Activated CD8-positive, alpha-beta memory T cell treated with anti-CD3 and anti-CD28 coated beads for 1 hour (primary cell): ENCODE results near the gene ECHS1.
"Not testable (repeated sequence)": the region's sequence is repeated elsewhere in the genome, so short reads cannot be mapped to it uniquely, and the experiment has no call there.

Experiments
- DNase-seq, 2 donors: peaks; one replicate each; pipeline ENCODE4 v3.0.0-alpha.2; 2020; ENCODE audit warnings: low read depth in 1 of 2; ENCODE audit errors: extremely low read depth in 1 of 2

ECHS1 gene

GRCh38 chr10:133400624-133401424 is 27.7 kb upstream of the ECHS1 start:
- DNase-seq, result no peak

DNA sequence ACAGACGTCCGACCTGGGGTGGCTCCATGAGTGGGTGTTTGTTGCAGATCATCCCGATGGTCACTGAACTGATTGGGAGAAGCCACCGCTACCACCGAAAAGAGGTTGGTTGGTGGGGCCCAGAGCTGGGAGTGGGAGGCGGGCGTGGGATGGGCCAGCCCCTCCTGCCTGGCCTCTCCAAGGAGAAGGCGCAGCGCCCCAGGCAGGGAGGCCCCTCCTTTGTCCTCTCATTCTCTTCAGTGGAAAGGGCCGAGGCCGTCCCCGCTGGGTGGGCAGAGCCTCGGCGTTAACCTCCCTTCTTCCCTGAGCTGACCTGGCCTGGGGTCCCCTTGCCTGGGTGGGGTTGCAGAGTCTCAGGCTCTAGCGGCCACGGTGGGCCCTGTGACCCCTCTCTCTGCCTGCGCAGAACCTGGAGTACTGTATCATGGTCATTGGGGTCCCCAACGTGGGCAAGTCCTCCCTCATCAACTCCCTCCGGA is 26.0 kb upstream of the ECHS1 start:
- DNase-seq, result no peak

DNA sequence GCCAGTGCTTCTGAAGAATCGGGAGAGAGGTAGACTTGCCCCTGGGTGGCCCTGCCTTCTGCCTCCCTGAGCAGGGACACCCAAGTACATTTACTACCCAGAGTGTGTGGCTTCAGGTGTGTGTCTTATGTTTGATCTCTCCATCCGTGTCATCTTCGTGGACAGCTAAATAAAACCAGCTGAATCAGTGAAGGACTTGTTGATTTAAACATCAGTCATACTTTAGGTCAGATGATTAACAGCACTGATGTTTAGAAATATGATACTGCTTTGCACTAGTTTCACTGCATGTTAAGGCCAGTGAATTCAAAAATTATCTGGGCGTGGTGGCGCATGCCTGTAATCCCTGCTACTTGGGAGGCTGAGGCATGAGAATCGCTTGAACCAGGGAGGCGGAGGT is 24.8 kb upstream of the ECHS1 start:
- no peak for DNase-seq

- DNase-seq, result no peak
Measured at GRCh38 chr10:133396035-133396624, 23.0 kb upstream of the ECHS1 start.

DNA sequence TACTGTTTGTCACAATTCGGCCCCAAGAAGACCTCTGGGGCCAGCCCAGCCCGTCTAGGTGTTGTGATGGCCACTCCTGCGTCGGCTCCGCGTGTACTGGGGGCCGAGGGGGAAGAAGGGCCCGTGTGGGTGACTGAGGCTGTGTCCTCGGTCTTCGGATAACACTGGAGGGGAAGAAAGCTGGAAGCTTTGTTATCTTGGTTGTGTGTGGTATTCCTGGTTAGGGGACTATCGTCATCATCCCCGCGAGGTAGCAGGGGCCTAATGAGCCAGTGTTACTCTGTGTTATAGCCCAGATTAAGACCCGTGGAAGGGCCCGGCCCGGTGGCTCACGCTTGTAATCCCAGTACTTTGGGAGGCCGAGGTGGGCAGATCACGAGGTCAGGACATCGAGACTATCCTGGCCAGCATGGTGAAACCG is 21.7 kb upstream of the ECHS1 start:
- DNase-seq, result no peak

DNA sequence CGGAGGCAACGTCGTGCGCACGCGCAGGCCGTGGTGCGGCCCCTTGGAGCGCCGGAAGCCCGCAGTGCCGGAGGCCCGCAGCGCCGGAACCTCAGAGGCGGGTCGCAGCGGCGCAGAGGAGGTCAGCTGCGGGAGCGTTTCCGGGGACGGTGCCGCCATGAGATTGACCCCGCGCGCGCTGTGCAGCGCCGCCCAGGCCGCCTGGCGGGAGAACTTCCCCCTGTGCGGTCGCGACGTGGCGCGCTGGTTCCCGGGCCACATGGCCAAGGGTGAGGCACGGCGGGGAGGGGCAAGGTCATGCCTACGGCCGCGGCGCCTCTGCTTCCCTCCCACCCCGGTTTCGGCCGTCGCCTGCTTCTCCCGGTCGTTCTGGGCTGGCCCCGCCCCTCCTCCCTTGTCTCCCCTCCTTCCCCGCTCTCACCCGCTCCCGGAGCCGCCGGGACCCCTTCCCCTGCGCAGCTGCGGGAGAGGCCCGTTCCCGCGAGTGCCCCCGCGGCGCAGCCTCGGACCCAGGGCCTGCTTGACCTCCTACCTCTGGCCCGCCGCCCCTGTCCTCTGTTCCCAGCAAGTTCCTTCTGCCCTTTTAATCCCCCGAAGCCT is 21.0 kb upstream of the ECHS1 start, which contains the start of gene MTG1:
Gene MTG1 (plus strand): TSS at position 94 of the 600 bp plus-strand sequence. CDS start 64 bp downstream, at position 158.
- peak; percentile 73 to 94 for DNase-seq

GRCh38 chr10:133393401-133394063 is 20.4 kb upstream of the ECHS1 start:
- no peak for DNase-seq

- DNase-seq, result no peak
Measured at GRCh38 chr10:133391761-133392518, 18.8 kb upstream of the ECHS1 start.

DNA sequence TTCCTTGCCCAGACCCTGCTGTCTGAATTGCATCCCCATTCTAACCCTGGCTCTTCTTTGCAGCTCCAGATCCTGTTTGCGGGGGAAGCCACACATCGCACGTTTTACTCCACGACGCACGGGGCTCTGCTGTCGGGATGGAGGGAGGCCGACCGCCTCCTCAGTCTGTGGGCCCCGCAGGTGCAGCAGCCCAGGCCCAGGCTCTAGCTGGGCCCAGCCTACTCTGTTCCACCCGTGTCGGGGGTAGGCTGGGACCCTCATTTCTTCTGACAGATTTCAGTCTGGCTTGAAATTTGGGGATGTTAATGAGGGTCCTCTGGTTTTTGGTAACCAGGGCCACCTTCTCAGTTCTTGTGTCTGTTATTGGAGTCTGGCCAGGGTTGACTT is 18.1 kb upstream of the ECHS1 start:
- no peak for DNase-seq

GRCh38 chr10:133390597-133391248 is 17.6 kb upstream of the ECHS1 start:
- no peak for DNase-seq

DNA sequence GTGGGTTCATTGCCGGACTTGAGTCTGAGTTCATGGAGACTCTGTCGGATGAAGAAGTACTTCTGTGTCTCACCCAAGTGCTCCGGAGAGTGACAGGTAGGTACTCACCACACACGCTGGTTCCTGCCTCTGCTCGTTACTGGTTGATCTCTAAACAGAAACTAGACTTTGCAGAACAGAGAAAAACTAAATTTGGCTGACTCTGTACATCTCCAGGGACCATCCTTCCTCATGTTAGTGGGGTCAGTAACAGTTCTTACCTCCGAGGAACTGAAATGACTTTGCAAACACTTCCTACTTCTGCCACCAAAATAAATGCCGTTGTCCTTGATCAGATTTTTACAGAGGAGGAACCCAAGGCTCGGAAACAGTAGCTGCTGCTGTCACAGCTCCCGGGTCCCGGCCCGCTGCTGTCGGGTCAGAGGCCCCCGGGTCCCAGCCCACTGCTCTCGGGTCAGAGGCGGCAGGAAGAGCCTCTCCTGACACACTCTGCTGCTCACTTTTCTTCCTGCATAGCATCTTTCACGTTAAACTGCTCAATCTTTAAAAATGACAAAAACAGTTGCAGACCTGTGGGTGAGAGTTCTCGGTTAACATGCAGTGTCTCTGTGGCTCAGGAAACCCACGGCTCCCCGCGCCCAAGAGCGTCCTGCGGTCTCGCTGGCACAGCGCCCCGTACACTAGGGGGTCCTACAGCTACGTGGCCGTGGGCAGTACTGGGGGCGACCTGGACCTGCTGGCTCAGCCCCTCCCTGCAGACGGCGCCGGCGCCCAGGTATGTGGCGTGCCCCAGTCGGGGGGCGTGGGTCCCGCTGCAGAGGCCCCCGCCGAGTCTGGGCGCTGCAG is 16.0 kb upstream of the ECHS1 start:
- no peak for DNase-seq

GRCh38 chr10:133388236-133388972 is 15.2 kb upstream of the ECHS1 start:
- no peak for DNase-seq

DNA sequence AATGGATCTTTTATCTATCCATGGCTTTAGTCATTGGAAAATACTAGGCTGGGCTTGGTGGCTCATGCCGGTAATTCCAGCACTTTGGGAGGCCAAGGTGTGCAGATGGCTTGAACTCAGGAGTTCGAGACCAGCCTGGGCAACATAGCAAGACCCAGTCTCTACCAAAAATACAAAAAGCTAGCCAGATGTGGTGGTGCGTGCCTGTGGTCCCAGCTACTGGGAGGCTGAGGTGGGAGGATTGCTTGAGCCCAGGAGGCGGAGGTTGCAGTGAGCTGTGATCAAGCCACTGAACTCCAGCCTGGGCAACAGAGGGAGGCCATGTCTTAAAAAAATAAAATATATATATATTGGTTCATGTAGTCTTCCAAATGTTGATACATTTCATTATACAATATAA is 13.8 kb upstream of the ECHS1 start:
- not testable (repeated sequence) for DNase-seq

- DNase-seq, result no peak
Measured at GRCh38 chr10:133385214-133385613, 12.1 kb upstream of the ECHS1 start.

GRCh38 chr10:133384071-133384470 is 10.9 kb upstream of the ECHS1 start:
- DNase-seq, result no peak

DNA sequence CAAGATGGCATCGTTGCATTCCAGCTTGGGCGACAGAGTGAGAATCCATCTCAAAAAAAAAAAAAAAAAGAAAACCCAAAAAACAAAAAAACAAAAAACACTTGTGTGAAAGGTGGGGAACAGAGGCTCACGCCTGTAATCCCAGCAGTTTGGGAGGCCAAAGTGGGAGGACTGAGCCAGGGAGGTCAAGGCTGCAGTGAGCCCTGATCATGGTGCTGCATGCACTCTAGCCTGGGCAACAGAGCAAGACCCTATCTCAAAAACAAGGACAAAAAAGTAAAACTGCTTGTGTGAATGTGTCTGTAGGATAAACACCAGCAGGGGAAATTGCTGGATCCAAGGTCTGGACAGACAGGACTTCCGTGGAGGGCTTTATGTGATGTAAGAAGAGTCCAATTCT is 10.4 kb upstream of the ECHS1 start:
- DNase-seq, result no peak

- no peak for DNase-seq
Measured at GRCh38 chr10:133381036-133381435, 7.9 kb upstream of the ECHS1 start.

GRCh38 chr10:133379801-133380666 is 6.9 kb upstream of the ECHS1 start:
- DNase-seq, result no peak
